ENCODE data around the gene PPEF1. TPM values are rescaled to one million over a fixed set of nuclear protein-coding genes. Genes with fewer than 3 reads are reported as not detected.

PPEF1 gene
- total RNA-seq, 1 donor from 2014 or later, result 0.78 TPM

DNA sequence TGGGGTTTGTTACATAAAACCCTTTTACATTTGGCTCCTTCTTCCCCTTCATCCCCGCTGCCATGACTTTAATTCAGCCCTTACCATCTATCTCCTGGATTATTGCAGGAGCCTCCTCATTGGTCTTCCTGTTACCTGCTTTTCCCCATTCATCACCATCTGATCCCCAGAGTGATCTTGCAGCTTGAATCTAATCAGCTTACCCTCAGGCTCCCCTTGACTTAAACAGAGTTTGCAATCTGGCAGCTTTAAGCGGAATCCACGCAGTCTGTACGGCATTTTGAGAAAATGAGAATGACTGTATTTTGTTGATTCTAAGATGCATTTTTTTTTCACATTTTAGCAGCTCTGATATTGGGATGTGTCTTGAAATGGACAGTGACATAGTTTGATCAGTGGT lies 14.9 kb upstream of the PPEF1 start:
- peaks cover 1% of the 10 kb centered on the region for H3K36me3 Mint-ChIP-seq
- DNase-seq (ENCODE audit: low spot score in 2 of 2, unreplicated experiment in 2 of 2), result no peak
- TF ChIP-seq, protein P1, sequence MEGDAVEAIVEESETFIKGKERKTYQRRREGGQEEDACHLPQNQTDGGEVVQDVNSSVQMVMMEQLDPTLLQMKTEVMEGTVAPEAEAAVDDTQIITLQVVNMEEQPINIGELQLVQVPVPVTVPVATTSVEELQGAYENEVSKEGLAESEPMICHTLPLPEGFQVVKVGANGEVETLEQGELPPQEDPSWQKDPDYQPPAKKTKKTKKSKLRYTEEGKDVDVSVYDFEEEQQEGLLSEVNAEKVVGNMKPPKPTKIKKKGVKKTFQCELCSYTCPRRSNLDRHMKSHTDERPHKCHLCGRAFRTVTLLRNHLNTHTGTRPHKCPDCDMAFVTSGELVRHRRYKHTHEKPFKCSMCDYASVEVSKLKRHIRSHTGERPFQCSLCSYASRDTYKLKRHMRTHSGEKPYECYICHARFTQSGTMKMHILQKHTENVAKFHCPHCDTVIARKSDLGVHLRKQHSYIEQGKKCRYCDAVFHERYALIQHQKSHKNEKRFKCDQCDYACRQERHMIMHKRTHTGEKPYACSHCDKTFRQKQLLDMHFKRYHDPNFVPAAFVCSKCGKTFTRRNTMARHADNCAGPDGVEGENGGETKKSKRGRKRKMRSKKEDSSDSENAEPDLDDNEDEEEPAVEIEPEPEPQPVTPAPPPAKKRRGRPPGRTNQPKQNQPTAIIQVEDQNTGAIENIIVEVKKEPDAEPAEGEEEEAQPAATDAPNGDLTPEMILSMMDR (IDR thresholded peaks at IDR 0.05; ENCODE audit: unreplicated experiment), result no peak
- H3K4me3 Mint-ChIP-seq, result no peak overlapping the region
- peaks cover 47% of the 10 kb centered on the region for H3K9me3 Mint-ChIP-seq
- no peak overlapping the region for H3K27ac Mint-ChIP-seq
- peaks cover 11% of the 10 kb centered on the region for H3K4me1 Mint-ChIP-seq
- H3K27me3 Mint-ChIP-seq (ENCODE audit: low read depth), result no peaks in the 10 kb centered on the region

DNA sequence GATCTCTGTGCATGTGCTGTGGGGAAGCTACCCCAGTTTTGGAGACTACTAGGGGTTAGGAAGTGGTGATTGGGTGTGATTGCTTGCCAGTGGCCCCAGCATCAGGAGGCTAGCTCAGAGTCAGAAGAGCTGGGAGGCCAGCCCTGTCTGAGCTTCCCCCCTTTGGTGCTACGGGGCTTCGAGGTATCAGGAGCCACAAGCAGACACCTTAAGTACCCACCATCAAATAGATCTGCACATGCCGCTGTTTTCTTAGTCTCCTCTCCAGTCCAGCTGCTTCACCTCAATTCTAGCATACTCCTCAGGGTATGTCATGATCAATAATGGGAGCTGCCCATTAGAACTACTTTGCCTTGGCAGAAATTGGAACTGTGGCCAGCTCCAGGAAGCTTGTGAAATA lies 10.8 kb upstream of the PPEF1 start:
- TF ChIP-seq, protein P1 (IDR thresholded peaks at IDR 0.05; ENCODE audit: unreplicated experiment), result no peak
- Mint-ChIP-seq H3K27me3 (ENCODE audit: low read depth) (no peaks in the 10 kb centered on the region), H3K4me1 (peaks cover 9% of the 10 kb centered on the region), H3K4me3 (no peak overlapping the region), H3K36me3 (peaks cover 1% of the 10 kb centered on the region), H3K27ac (no peak overlapping the region), H3K9me3 (peaks cover 30% of the 10 kb centered on the region)
- no peak for DNase-seq (ENCODE audit: low spot score in 2 of 2, unreplicated experiment in 2 of 2)

DNA sequence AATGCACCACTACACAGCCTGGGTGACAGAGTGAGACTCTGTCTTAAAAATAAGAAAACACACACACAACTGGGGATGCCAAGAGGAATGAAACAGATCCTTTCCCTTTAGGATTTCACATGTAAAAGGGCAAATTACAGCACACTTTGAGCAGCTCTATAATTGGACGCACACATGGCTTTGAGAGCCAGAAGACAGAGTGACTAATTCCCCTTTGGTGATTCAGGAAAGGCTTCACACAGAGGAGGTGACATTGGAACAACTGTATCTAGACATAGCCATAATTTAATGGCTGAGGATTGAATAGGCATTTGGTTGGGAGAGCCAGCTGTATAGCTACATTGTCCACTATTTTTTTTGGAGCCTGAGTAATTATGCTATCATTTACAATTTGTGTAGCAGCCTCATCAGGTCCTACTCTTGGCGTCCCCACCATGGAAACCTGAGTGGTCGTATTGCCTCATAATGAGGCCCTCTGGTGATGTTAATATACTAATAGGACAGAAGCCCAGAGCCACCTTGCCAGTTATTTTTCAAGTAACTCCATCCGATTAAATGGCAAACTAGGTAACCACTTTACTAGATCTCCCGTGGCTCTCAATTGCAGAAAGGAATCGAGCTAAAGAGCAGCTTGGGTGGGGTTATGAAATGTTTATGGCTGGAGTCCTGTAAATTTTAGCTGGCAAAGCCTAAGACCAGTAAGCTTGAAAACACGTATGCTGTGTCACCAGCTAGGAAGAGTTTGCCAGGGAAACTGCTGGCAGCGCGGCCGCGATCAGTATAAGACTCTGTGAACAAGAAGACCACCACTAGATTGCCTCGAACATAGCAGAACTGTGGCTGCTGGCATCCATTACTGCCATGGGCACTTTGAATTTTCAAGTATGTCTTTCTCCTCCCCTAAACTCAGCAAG lies 8.5 kb upstream of the PPEF1 start:
- H3K9me3 Mint-ChIP-seq, result peaks cover 23% of the 10 kb centered on the region
- H3K4me1 Mint-ChIP-seq, result no peaks in the 10 kb centered on the region
- DNase-seq (ENCODE audit: low spot score in 2 of 2, unreplicated experiment in 2 of 2), result no peak
- no peaks in the 10 kb centered on the region for H3K27me3 Mint-ChIP-seq (ENCODE audit: low read depth)
- TF ChIP-seq, protein P1 (IDR thresholded peaks at IDR 0.05; ENCODE audit: unreplicated experiment), result no peak
- no peak overlapping the region for H3K4me3 Mint-ChIP-seq
- peaks cover 1% of the 10 kb centered on the region for H3K36me3 Mint-ChIP-seq
- no peak overlapping the region for H3K27ac Mint-ChIP-seq

DNA sequence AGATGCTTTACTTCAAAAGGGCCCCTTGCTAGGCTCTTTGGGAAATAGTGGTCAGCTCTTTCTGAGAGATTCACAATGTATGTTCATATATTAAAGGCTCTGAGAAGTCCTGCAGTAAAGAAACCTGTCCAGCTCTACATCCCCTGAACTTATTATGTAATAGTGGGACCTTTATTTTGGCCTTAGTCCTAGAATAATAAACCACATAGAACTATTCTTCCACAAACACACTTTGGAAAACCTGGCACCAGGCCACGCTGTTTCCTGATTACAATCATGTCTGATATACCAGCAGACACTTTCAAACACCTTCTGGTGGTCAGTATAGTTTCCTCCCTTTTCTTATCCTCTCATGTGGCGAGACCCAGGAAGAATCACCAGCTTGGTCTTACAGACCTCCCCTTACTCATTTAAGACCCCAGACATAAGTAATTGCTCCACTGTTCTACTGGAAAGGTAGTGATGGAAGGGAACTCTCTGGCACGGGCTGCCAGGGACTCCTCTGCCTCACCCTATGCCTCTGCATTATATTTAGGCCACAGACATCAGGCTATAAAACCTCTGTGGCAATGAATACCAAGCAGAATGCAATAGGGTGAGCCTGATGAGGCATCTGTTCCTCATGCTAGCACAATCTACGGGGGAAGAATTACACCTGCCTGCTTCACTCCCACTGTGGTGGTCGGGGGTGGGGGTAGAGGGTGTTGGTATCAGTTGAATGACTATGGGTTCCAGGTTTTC lies 5.7 kb upstream of the PPEF1 start:
- TF ChIP-seq, protein P1 (IDR thresholded peaks at IDR 0.05; ENCODE audit: unreplicated experiment), result no peak
- Mint-ChIP-seq H3K9me3 (peaks cover 7% of the 10 kb centered on the region), H3K4me3 (no peak overlapping the region), H3K4me1 (no peaks in the 10 kb centered on the region), H3K27me3 (ENCODE audit: low read depth) (no peaks in the 10 kb centered on the region), H3K27ac (no peak overlapping the region), H3K36me3 (no peaks in the 10 kb centered on the region)
- DNase-seq (ENCODE audit: low spot score in 2 of 2, unreplicated experiment in 2 of 2), result no peak

DNA sequence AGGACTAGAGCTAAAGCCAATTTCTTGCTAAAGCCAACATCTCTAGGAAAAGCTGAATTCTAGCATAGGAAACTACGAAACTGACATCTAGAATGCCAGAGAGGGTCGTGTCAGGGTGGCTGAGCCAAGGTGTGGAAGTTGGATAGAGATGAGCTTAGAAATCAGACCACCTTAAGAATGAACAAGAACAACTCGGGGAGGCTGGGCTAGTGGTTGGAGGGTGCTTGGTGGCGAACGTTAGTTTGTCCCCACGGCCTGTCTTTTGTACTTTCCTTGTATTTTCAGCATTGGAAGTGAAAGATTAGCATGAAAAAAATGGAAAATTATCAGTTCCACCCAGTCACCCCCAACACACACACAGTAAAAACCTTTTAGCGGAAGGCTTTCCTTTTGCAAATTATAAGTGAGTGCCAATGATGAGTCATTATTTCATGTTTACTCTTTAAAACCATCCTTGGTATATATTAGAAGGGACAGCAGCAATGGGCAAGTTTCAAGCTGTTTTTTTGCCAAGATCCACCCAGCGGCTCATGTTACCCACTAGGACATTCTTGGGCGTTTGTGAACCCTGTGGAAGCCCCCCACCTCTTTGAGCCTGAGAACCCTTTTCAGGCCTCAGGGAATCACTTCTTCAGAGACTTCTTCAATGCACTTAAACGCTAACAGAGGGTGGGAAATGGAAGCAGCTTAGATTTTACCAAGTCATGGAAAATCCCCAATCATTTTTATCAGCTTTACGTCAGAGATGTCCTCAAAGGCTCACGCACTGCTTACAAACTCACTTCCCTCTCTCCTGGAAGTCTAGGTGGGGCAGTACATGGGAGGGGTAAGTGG lies 4.9 kb upstream of the PPEF1 start:
- peaks cover 3% of the 10 kb centered on the region for H3K9me3 Mint-ChIP-seq
- no peak for DNase-seq (ENCODE audit: low spot score in 2 of 2, unreplicated experiment in 2 of 2)
- no peak overlapping the region for H3K27ac Mint-ChIP-seq
- TF ChIP-seq, protein P1 (IDR thresholded peaks at IDR 0.05; ENCODE audit: unreplicated experiment), result no peak
- no peak overlapping the region for H3K4me3 Mint-ChIP-seq
- no peaks in the 10 kb centered on the region for H3K4me1 Mint-ChIP-seq
- H3K36me3 Mint-ChIP-seq, result no peaks in the 10 kb centered on the region
- no peaks in the 10 kb centered on the region for H3K27me3 Mint-ChIP-seq (ENCODE audit: low read depth)
